ENCODE results near the gene FBXW2. TPM values are rescaled to one million over a fixed set of nuclear protein-coding genes. Genes with fewer than 3 reads are reported as not detected.
"Not testable (repeated sequence)": the region's sequence is repeated elsewhere in the genome, so short reads cannot be mapped to it uniquely, and the experiment has no call there.

Gene FBXW2
- polyA plus RNA-seq, 1 experiment: 69.0 TPM

DNA sequence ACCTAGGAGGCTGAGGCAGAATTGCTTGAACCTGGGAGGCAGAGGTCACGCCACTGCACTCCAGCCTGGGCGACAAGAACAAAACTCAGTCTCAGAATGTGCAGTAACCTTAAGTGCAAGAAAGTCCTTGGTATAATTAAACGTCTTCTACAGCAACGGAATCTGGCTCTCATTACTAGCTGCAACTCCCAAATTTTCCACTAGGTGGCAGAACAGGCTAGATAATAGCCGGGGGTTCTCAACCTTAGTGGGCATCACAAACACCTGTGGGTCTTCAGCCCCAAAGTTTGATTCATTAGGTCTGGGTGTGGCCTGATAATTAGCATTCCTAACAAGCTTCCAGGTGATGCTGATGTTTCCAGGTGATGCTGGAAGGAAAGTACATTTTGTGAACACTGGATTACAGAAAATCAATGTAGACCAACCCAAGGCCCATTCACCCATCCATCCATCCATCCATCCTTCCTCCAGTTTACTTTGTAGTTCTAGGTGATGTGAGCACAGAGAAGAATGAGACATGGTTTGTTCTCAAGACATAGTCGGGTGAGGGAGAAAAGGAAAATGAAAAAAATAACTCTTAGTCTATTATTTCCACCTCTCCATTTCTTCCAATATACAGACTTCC lies 37.3 kb downstream of the FBXW2 start:
- DNase-seq (ENCODE audit: low read depth, low spot score): no peak
- POLR2A ChIA-PET: no interaction called here

DNA sequence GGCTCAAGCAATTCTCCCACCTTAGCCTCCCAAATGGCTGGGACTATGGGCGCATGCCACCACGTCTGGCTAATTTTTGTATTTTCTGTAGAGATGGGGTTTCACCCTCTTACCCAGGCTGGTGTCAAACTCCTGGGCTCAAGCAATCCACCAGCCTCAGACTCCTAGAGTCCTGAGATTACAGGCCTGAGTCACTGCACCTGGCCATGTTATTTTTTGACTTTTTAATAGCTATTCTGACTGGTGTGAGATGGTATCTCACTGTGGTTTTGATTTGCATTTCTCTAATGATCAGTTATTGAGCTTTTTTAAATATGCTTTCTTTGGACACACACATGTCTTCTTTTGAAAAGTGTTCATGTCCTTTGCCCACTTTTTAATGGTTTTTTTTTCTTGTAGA lies 38.2 kb downstream of the FBXW2 start:
- no peaks in the 10 kb centered on the region for H3K27me3 ChIP-seq (ENCODE audit: control insufficient read depth, insufficient read depth, low read length)
- no peak overlapping the region for H3K27ac ChIP-seq (ENCODE audit: low read depth, low read length)
- H3K4me3 ChIP-seq (ENCODE audit: low read depth, low read length): no peak overlapping the region
- ChIA-PET CTCF (interaction anchor here (0.6 to 7.6 kb wide), 20 partner anchors 10 to 523 kb away, joined by 3 to 46 read pairs (median 8); no protein-coding TSS in a partner anchor), POLR2A (no interaction called here)
- no peak for TF ChIP-seq CTCF (IDR thresholded peaks at IDR 0.05; ENCODE audit: low read depth, low read length)
- no peaks in the 10 kb centered on the region for H3K9me3 ChIP-seq (ENCODE audit: control insufficient read depth, insufficient read depth, low read length)
- no peak for DNase-seq (ENCODE audit: low read depth, low spot score)

More for the DNA sequence above, 37.3 kb downstream of the FBXW2 start:
- TF ChIP-seq CTCF (IDR thresholded peaks at IDR 0.05; ENCODE audit: low read depth, low read length): peak; percentile 83
- Histone ChIP-seq H3K9me3 (ENCODE audit: control insufficient read depth, insufficient read depth, low read length) (no peaks in the 10 kb centered on the region), H3K27me3 (ENCODE audit: control insufficient read depth, insufficient read depth, low read length) (no peaks in the 10 kb centered on the region), H3K27ac (ENCODE audit: low read depth, low read length) (no peak overlapping the region), H3K4me3 (ENCODE audit: low read depth, low read length) (no peak overlapping the region)
- CTCF ChIA-PET: interaction anchor here (0.6 to 7.6 kb wide), 37 partner anchors 8 to 522 kb away, joined by 3 to 46 read pairs (median 5); no protein-coding TSS in a partner anchor

DNA sequence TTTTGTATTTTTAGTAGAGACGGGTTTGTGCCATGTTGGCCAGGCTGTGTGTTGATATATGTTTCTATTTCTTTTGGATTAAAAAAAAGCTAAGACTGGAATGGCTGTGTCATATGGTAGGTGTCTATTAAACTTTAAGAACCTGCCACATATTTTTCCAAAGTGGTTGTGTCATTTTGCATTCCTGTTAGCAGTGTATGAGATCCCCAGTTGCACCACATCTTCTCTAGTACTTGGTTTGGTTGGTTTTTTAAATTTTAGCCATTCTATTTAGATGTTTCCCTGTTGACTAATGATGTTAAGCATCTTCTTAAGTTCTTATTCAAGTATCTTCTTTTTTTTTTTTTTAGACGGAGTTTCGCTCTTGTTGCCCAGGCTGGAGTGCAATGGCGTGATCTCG lies 42.8 kb downstream of the FBXW2 start:
- TF ChIP-seq CTCF (IDR thresholded peaks at IDR 0.05; ENCODE audit: low read depth, low read length): no peak
- H3K9me3 ChIP-seq (ENCODE audit: control insufficient read depth, insufficient read depth, low read length): peaks cover 6% of the 10 kb centered on the region; the same call in 1 of the 2 replicates
- POLR2A ChIA-PET: interaction anchor here (0.7 kb wide), 1 partner anchor 35 kb away, joined by 3 read pairs; no protein-coding TSS in a partner anchor
- CTCF ChIA-PET: interaction anchor here (0.6 to 1.4 kb wide), 2 partner anchors 130 to 310 kb away, joined by 3 read pairs; no protein-coding TSS in a partner anchor
- H3K27me3 ChIP-seq (ENCODE audit: control insufficient read depth, insufficient read depth, low read length): no peaks in the 10 kb centered on the region
- no peak for DNase-seq (ENCODE audit: low read depth, low spot score)
- H3K4me3 ChIP-seq (ENCODE audit: low read depth, low read length): no peak overlapping the region
- no peak overlapping the region for H3K27ac ChIP-seq (ENCODE audit: low read depth, low read length)

DNA sequence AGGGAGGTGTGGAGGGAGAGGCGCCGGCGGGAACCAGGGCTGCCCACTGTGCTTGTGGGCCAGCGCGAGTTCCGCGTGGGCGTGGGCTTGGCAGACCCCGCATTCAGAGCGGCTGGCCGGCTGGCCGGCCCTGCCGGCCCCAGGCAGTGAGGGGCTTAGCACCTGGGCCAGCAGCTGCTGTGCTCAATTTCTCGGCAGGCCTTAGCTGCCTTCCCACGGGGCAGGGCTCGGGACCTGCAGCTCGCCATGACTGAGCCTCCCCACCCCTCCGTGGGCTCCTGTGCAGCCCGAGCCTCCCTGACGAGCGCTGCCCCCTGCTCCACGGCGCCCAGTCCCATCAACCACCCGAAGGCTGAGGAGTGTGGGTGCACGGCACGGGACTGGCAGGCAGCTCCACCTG lies 46.9 kb downstream of the FBXW2 start:
- POLR2A ChIA-PET; H3K9me3 ChIP-seq (ENCODE audit: control insufficient read depth, insufficient read depth, low read length); DNase-seq (ENCODE audit: low read depth, low spot score); H3K27me3 ChIP-seq (ENCODE audit: control insufficient read depth, insufficient read depth, low read length); H3K4me3 ChIP-seq (ENCODE audit: low read depth, low read length); H3K27ac ChIP-seq (ENCODE audit: low read depth, low read length): not testable (repeated sequence)
- CTCF ChIA-PET: interaction anchor here (0.7 kb wide), 1 partner anchor 11 kb away, joined by 3 read pairs; no protein-coding TSS in a partner anchor

- H3K27me3 ChIP-seq (ENCODE audit: control insufficient read depth, insufficient read depth, low read length): no peaks in the 10 kb centered on the region
- no peak overlapping the region for H3K27ac ChIP-seq (ENCODE audit: low read depth, low read length)
- peaks cover 6% of the 10 kb centered on the region; the same call in 1 of the 2 replicates for H3K9me3 ChIP-seq (ENCODE audit: control insufficient read depth, insufficient read depth, low read length)
- ChIA-PET POLR2A (no interaction called here), CTCF (interaction anchor here (0.7 to 1.7 kb wide), 3 partner anchors 10 to 131 kb away, joined by 3 to 11 read pairs (median 4); no protein-coding TSS in a partner anchor)
- DNase-seq (ENCODE audit: low read depth, low spot score): no peak
- no peak for TF ChIP-seq CTCF (IDR thresholded peaks at IDR 0.05; ENCODE audit: low read depth, low read length)
- H3K4me3 ChIP-seq (ENCODE audit: low read depth, low read length): no peak overlapping the region
These were observed 47.9 kb downstream of the FBXW2 start for GRCh38 chr9:120745278-120745677.

Data from AG04450 (cell line).